NCI-H1105 (cell line): ENCODE measurements around the gene MARK2.

Experiments used
- DNase-seq: peaks from one replicate; lab custom pipeline; 2025; lab: John Stamatoyannopoulos, UW

The MARK2 gene

DNA sequence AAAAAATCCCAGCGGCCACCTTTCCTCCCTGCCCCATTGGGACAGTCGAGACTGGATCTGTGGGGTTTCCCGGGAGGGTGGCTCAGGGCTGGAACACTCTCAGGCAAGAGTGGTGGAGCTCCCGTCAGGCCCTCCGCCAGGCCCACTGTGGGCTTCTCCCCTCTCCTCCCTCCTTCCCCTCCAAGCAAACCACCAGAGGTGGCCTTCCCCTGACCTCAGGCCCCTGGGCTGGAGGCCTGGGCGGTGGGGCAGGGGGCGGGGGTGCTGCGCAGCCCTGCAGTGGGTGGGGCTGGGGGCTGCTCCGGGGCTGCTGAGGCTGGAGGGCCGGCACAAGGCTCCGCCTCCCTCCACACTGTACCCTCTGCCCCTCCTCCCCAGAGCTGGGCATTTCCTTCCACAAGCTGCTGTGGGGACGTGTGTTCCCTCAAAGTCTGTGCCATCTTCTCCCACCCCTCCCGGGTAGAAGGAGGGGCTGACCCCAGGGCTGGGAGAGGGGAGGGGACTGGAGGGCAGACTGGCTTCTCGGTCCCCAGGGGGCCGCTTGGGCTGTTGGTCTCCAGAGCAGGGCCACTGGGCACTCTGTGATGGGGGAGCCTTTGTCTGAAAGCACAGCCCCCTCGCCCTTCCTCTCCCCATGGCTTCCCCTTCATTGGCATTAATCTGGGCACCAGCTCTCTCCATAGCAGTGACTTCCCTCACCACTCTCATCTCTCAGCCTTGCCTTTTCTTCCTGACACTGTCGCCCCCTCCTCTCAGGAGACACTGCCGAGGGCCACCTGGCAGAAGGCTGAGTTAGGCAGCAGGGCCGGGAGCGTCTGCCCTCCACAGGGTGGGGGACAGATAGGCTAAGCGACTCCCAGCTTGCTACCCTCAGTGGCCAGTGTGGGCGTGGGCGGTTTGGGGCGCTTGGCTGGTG, 70.9 kb downstream of the MARK2 start:
- DNase-seq, result no peak

DNA sequence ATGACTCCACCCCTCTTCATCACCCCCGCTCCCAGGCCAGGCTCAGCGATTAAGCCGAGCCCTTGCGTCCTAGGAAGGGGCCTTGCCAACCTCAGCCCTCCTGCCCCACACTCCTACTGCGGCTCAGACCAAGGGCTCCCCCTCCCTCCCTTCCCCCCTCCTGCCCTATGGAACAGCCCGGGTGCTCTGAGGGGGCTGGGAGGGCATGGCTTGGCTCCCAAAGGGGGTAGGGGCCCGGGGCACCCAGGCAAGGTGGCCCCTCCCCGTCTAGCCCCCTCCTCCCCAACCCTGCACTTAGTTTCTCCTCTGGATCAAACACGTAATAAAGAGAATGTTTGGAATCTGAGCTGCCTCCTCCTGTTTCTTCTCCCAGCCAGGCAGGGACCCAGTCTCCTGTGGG, 71.8 kb downstream of the MARK2 start:
- no peak for DNase-seq

DNA sequence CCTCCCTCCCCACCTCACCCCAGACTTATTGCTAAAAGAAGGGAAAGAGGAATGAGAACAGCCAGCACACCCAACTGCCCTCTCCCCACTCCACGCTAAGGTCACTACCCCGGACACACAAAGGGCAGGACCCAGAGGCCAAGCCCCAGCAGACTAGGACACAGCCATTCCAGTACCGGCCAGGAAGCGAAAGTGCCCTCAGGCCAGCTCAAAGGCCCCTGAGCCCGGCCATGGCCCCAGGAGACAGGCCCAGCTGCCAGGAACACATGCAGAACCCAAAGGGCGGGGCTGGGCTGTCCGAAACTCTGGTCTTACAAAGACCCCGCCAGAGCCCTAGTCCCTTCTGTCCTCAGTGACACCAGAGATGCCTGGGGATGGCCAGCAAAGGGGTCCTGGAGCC, 72.5 kb downstream of the MARK2 start:
- DNase-seq, result no peak

DNA sequence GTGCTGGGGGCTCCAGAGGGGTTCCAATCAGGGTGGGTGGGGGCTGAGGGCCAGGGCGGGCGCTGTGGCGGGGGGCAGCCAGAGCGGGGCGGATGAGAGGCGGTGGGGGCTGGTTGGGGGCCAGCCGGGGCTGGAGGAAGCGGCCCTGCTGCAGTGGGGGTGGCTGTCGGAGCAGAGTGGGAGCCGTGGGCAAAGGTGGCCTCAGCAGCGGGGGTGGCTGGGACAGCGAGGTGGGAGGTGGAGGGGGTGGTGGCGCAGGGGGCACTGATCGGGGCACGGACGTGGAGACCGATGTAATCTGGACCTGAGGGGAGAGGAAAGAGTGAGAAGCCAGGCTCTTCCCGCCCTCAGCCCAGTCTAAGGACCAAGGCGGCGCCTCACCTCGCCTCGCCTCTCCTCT, 73.0 kb downstream of the MARK2 start:
- DNase-seq, result no peak

DNA sequence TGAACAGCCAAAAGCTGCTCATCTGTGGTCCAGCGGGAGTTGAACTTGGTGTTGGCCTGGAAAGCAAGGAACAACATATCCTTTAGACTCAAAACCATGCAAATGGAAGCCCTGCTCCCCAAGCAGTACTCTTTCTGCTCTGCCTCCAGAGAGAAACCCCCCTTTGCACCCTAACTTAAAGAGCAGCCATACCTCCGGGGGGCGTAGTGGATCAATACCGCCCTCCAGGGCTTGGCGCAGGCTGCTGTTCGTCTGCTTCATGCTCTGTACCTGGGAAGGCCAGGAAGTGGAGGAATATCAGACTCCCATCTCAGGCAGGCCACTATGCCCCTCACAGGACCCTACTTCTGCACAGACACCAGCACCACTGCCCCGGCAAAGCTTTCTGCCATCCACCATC, 73.8 kb downstream of the MARK2 start:
- DNase-seq, result no peak

DNA sequence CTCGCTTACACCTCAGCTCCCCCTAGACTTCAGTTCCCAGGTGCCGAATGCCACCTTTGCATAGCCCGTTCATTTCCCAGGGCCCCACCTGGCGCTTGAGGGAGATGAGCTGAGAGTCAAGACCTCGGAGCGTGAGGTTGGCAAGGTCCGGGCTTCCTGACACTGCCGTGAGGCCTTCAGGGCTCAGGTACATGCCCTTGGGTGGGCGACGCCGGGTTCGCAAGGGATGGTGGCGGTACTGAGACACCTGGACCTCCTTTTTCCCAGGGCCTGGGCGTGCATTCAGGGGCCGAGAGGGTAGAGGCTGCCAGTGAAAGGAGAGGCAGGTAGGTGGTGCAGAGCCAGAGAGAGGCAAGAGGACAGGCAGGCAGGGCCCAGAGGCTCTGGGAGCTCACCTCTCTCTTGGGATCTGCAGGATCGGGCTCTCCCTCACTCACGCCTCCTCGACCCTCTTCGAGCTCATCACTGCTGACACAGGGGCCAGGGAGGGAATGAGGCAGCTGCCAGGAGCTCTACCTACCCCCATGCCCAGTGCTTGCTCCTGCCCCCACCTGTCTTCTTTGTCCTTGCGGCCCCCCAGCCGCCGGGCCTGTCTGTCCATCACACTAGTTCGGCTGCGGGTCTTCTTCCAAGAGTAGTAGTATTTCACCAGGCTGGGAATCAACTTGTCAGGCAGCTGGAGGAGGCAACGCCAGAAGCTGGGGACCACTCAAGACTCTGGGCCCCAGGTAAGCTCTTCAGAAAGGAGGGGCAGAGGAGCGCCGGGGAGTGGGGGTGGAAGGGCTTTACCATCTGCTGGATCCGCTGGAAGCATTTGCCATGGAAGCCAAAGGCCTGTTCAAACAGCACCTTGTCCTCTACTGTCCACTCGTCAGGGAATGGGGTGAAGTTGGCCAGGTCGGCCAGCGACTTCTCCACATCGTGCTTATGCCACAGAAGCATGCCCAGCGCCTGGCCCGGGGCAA, 75.2 kb downstream of the MARK2 start:
- no peak for DNase-seq

DNA sequence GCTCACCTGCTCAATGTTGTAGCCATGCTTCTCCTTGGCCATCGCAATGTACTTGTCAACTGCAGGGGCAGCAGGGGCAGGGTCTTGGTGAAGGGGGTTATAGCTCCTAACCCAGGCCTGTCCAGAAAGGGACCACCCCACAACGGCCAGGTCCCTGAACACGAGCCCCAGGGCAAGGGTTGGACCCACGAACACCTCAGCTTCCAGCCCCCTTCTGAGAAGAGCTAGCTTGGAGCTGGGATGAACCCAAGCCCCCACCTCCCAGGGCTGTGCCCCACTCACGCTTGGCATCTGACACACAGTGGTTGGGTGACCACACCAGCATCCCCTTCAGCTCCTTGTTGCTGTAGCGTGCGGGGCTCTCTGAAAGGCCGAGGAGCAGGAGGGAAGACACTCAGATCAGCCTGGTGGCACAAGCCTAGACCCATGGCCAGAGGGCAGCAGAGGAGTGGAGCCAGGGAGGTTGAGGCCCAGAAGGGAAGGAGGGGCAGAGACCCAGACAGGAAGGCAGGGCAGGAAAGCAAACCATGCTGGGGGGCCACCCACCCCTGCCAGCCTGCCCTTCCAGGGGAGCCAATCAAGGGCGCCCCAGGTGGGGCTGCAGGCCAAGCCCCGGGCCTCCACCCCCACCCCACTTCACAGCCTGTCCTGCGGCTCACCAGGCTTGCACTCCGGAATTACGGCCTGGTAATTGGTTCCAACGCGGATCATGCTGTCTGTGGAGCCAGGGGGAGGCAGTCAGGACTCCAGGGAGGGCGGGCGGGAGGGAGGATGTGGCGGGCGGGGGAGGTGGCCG, 76.2 kb downstream of the MARK2 start:
- peak; percentile 5 for DNase-seq

DNA sequence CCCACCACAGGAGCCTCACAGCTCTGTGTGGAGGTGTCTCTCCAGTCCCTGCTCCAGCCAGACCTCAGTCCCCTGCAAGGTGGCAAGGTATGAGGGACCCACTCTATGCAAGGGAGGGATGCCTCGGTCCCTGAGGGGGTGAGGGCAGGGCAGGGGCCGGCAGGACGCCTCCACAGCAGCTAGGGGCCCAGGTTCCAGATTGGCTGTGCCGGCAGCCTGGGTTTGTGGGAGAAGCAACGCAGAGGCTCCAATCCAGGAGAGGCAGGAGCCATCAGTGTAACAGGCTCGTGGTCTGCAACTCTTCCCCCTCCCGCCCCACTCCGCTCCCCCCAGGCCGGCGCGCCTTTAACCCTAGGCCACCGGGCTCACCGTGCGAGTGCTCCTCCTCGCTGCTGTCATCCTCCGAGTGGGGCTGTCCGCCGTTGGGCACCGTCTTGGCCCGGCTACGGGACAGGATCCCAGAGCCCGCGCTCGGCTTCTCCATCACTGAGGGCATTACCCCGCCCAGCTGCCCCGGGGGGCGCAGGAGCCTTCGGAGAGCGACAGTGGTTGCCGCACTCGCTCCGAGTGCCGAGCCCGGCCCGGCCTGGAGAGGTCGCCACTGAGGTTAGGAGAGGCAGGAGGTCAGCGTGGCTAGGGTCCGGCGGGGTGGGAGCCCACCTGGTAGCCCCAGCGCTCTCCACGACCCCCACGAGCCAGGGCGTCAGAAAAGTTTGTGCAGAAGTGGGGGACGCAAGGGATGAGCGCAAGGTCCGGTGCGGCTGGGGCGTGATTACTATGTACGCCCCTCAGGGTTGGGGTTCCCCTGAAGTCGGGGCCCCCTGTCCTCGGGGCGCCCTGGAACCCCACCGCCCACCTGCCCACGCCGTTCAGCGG, 77.3 kb downstream of the MARK2 start:
- DNase-seq, result peak; percentile 55

DNA sequence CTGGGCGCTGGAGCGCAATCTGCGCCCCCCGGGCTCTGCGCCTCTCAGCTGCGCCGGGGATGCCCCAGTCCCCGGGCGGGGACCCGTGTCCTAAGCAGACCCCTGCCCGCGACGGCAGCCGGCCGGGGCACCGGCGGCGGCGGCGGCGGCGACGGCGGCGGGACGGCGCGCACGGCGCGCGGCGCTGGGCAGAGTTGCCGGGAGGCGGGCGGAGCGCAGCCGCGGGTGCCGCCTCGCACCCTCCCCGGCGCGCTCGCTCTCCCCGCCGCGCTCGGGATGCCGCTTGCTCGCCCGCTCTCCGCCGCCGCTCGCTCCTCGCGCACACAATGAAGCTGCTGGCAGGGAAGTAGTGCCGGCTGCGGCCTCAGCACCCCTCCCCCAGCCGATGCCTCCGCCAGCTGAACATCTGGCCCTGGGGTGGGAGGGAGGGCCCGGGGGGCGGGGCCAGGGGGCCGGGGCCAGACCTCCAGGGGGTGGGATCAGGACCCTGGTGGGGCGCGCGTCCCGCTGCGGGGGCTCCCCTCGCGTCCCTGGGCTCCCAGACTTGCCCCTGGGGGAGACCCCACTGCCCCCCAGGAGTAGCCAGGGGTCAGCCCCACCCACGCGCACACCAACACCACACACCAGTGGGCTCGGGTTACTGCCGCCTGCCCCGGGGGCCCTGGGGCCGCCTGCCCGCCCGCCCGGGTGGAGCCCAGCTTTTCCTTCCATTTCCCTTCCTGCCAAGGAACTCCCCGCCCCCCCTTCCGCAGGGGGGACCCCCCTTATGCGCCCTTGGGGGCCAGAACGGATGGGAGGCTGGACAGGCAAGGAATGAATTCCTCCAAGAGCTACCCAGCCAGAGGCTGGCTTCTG, 78.2 kb downstream of the MARK2 start, which contains the start of gene RCOR2:
Gene RCOR2 (minus strand): TSS at position 328 of the 855 bp plus-strand sequence. CDS start 708 bp downstream, outside the sequence.
- peak; percentile 86 for DNase-seq

DNA sequence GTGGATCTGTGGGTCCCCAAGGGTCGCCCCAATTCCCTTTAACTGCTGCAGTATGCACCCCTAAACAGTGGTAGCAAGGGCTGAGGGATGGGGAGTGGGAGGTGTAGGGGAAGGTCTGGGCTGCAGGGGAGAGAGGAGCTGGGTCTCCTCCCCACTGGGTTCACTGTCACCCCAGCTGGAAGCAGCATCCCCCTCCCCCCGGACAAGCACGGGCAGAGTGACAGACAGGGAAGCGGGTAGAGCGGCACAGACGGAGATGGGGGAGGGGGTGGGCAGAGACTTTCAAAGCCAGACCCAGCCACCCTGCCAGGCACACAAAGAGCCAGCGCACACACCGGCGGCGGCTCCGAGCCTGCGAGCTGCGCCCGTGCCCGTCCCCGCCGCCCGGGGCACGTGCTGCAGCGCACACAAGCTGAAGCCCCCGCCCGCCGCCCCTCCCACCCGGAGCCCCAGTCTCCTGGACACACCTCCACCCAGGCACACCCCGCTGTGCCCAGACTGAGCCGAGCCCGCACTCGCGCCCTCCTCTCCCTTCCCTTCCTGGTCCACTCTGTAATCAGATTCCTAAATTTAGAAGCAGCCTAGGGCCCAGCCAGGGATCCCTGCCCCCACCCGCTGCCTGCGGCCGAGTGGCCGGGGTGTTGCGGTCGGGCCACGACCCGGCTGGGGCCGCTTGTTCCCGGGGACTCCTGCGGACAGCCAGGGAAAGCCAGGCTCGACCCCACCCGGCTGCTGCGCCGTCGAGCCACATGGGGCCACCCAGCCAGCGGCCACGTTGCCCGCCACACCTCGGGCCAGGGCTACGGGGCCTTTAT, 79.0 kb downstream of the MARK2 start:
- DNase-seq, result no peak

DNA sequence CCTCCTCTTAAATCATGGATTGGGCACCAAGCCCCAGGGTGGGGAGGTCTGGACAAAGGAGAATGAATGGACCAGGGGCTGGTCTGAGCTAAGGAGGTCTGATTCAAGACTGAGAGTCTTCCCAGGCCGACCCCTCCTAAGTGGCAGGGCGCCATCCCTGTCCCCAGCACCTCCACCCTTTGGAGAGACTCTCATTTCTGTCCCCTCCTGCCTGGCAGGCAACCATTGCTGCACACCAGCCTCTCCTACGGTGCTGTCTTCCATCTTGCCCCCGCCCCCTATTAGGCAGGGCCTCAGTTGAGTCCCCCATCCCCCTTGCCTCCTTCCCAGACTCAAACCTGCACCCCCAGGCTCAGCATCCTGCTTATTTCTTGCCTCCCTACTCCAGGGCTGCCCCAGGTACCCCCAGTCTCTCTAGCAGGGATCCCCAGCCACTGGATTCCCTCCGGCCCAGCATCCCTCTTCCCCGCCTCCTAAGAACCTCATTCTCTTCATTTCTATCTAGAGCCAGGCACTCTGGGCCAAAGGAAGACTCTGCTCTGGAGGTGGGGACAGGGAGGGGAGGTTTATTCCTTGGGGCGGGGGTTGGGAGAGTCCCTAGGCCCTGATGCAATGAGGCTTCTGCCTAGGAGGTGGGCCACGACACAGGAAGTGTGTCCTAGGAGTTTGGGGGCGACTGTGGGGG, 79.7 kb downstream of the MARK2 start:
- DNase-seq, result no peak

DNA sequence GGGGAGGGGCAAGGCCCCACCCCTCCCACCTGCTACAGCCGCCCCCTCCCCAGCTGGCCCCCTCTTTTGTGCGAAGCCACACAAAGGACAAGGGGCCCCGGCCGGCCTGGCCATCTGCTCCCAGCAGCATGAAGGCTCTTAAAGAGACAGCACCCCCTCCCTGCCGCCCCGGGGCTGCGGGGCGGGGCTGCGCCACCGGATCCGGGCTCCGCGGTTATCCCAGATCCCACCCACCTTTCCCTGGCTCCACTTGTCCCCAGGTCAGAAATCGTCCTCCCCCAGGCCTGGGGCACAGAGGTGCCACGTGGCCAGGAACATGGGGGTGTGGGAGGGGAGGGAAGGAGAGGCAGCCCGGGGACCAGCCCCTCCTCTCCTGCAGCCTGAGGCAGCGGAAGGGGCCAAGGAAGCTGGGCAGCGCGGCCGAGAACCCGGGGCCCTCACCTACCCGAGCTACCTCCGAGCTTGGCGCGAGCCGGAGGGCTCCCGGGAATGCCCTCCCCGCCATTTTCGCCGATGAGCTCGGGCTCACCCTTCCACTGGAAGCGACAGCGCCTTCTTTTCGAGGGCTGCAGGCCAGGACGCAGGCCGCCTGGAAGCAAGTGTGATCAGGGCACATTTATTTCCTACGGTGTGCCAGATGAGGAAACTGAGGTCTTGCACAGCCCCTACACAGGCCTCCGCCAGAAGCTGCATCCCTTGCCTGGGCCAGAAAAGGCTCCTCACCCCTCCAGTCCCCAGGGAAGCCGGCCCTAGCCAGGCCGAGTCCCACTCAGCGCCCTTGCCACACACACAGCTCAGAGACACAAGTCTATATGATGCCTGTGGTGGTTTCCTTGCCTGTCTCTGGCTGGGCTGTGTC, 80.6 kb downstream of the MARK2 start:
- no peak for DNase-seq

DNA sequence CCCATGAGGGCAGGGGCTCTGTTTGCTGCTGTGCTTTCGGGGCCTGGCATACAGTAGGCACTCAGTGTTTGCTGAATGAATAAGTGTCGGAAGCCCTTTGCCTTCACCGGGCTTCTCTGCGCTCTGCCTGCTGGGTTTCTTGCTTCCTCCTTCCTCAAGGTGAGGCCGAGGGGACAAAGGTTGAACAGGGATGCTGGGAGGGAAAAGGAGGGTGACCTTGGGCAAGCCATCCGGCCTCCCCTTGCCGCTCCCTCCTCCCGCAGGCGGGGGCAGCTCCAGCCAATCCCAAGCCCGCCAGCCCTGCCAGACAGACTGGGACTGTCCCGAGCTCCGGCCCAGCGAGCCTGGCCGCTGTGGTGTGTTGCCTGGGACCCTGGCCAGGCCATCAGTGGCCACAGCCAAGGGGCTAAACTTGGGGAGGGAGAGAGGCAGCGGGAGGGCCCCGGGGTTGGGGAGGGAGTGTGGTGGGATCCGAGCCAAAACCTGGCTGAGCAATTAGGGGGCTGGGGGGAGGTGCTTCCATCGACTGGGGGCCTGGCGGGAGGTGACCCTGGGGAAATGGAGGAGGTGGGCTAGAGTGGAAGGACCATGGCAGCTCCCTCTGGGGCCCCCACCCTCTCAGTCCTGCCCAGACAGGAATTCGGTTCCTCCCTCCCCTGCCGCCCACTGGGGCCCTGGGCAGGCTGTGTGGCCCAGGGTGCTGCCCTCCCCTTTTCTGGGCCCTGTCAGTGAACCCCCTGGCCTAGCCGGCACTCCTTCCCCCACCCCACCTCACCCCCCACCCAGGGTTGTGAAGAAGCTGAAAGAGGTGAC, 81.4 kb downstream of the MARK2 start:
- DNase-seq, result no peak

DNA sequence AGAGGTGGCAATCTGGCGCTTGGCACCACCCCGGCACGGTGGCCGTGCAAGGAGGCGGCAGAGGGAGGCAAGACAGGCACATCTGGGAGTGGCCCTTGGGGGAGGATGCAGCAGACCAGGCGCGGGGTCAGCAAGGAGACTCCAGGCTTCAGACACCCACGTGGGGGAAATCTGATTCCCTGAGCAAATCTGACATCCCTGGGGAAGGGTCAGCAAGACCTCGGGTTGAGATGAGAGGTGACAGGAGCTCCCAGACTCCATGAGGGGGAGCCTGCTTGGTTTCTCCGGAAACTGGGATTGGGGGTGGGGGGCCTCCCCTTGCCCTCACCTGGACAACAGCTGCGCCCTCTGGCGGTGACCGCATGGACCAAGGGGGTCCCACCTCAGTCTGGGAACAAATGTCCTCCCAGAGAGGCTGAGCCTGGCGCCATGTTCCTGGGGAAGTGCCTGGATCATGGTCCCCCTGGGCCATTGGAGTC, 82.1 kb downstream of the MARK2 start:
- no peak for DNase-seq

DNA sequence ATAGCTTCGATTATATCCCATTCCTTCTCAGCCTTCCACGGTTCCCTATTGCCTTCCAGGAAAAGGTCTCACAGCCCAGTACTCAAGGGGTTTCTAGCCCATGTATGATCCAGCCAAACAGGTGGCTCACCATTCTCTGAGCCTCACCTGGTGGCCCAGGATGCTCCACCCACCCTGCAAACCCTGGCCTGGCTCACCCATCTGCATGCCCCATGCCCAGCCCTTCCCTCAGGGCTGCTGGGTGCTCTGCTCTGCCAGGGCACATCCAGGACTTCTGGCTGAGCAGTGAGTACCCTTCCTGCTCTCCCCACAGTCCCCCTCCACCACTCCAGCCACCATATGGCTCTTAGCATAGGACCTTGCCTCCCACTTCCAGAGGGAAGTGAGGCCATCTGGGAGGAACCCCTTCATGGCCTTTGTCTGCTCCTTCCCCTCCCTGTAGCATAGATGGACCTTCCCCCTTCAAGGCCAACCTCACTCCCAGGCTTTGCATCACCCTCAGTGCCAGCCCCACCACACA, 83.8 kb downstream of the MARK2 start:
- no peak for DNase-seq

DNA sequence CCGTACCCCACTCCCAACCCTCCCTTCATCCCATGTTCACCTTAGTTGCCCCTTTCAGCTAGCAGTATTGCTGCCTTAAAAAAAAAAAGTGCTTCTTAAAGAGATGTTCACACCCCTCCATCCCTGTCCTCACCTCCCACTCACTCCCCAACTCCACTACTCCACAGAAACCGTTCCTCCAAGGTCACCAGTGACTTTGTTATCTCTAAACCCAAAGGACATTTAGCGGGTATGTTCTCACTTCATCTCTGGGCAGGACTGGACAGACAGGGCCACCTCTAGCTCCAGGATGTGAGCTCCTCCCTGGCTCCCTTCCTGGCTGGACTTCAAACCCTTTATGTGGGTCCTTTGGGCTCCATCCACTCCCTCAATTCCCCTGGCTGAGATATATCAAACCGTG, 84.4 kb downstream of the MARK2 start:
- no peak for DNase-seq
